K562 (cell line): ENCODE data around the gene GINS3. TPM values are rescaled to one million over a fixed set of nuclear protein-coding genes. Genes with fewer than 3 reads are reported as not detected.

Source experiments
- ATAC-seq: fragments of 200-7000 bp; cut with Tn5 transposase; 3 replicates; pipeline ENCODE4 v1.9.1; 2020; ENCODE audit warnings: moderate library complexity
- BruUV-seq: library from RNA; stranded (reverse); fragments of 400-500 nt; replicated peaks from 2 replicates; lab custom pipeline; 2021; lab: Mats Ljungman, UMichigan
- CTCF ChIA-PET: fragments of 300-600 bp; formaldehyde crosslinking; extraction: SDS; loops from one replicate; lab custom pipeline; 2021; ENCODE audit warnings: low intra/inter-chr PET ratio; lab: Yijun Ruan, JAX
- POLR2A ChIA-PET: fragments of 300-600, 350-650 bp; sonication (Branson Sonifier 250); formaldehyde crosslinking; extraction: SDS; loops from one replicate; lab custom pipeline; 2021; ENCODE audit warnings: antibody characterized with exemption, inconsistent platforms; lab: Yijun Ruan, JAX
- DNase-seq, 4 experiments: peaks; one replicate each; pipeline versions ENCODE4 v3.0.0 to v3.0.0-alpha.2; 2011 to 2018; ENCODE audit warnings: low spot score in 3 of 4, mixed read lengths in 3 of 4; ENCODE audit errors: extremely low read depth in 1 of 4
- FAIRE-seq: peaks from 2 replicates; lab custom pipeline; 2011; peaks lifted over from hg19 to GRCh38; lab: Jason Lieb, UNC
- H2AFZ ChIP-seq: 2 replicates; pipeline ENCODE4 v1.6.0; 2011; ENCODE audit warnings: low read depth, low read length, control low read depth, inconsistent platforms
- H3K27ac ChIP-seq: fragments of 200-600 bp; 3 replicates; pipeline ENCODE4 v1.8.0; 2011; ENCODE audit warnings: low read depth, mild to moderate bottlenecking, control low read depth, inconsistent platforms, low read length, moderate library complexity, mixed read lengths; ENCODE audit errors: extremely low read depth
- H3K27me3 ChIP-seq, 2 experiments: fragments of 300-600 bp in 1 of 2; 2 replicates in 1 of 2; 3 replicates in 1 of 2; pipeline versions ENCODE4 v1.6.0 to v1.8.0; 2011; ENCODE audit warnings: inconsistent platforms in 2 of 2, low read length in 2 of 2, mild to moderate bottlenecking in 1 of 2, mixed read lengths in 1 of 2, moderate library complexity in 1 of 2; ENCODE audit not compliant: control insufficient read depth in 2 of 2, insufficient read depth in 2 of 2
- H3K36me3 ChIP-seq: fragments of 300-600 bp; 3 replicates; pipeline ENCODE4 v1.8.0; 2011; ENCODE audit warnings: mild to moderate bottlenecking, low read length, inconsistent platforms; ENCODE audit not compliant: control insufficient read depth, insufficient read depth
- H3K4me1 ChIP-seq, 2 experiments: fragments of 200-600 bp in 1 of 2; replicated peaks in 1 of 2; 2 replicates in 1 of 2; 3 replicates in 1 of 2; pipeline versions ENCODE4 v1.5.1 to v1.8.0; 2011; ENCODE audit warnings: inconsistent platforms in 2 of 2, low read length in 2 of 2, mild to moderate bottlenecking in 1 of 2, mixed read lengths in 1 of 2, moderate library complexity in 1 of 2; ENCODE audit not compliant: control insufficient read depth in 2 of 2, insufficient read depth in 2 of 2
- H3K4me2 ChIP-seq: 2 replicates; pipeline ENCODE4 v1.6.1; 2011; ENCODE audit warnings: low read length, control low read depth, inconsistent platforms, mixed read lengths; ENCODE audit not compliant: insufficient read depth
- H3K4me3 ChIP-seq: fragments of 200-600 bp; sonication (generic), shearing (Covaris generic); 2 replicates; pipeline ENCODE4 v1.5.1; 2016; ENCODE audit warnings: control low read depth, inconsistent platforms
- H3K79me2 ChIP-seq: fragments of 200-600 bp; 3 replicates; pipeline ENCODE4 v1.8.0; 2011; ENCODE audit warnings: low read length, inconsistent platforms; ENCODE audit not compliant: control insufficient read depth, insufficient read depth
- H3K9ac ChIP-seq, 2 experiments: 2 replicates each; pipeline versions ENCODE4 v1.6.0 to v1.6.1; 2011; ENCODE audit warnings: low read depth in 2 of 2, low read length in 2 of 2, control low read depth in 1 of 2, inconsistent platforms in 1 of 2, mild to moderate bottlenecking in 1 of 2, mixed read lengths in 1 of 2; ENCODE audit not compliant: insufficient read depth in 1 of 2
- H3K9me1 ChIP-seq: one replicate; pipeline ENCODE4 v1.6.0; 2011; ENCODE audit warnings: inconsistent platforms, mild to moderate bottlenecking, low read length, moderate library complexity; ENCODE audit not compliant: control insufficient read depth, insufficient read depth
- H3K9me3 ChIP-seq: replicated peaks from 2 replicates; pipeline ENCODE4 v1.5.1; 2011; ENCODE audit warnings: low read depth, low read length, inconsistent platforms; ENCODE audit not compliant: control insufficient read depth, insufficient read depth
- H4K20me1 ChIP-seq: replicated peaks from 2 replicates; pipeline ENCODE4 v1.6.1; 2011; ENCODE audit warnings: low read length, inconsistent platforms, mixed read lengths; ENCODE audit not compliant: control insufficient read depth, insufficient read depth
- CBX5 ChIP-seq: IDR thresholded peaks from 2 replicates; pipeline ENCODE4 v1.6.1; 2014; ENCODE audit warnings: low read depth, borderline replicate concordance
- DEAF1 ChIP-seq: fragments of 450-650 bp; formaldehyde crosslinking; IDR thresholded peaks from 2 replicates; pipeline ENCODE4 v1.4.0; 2020; ENCODE audit warnings: mild to moderate bottlenecking, moderate library complexity
- ELF4 ChIP-seq: fragments of 450-650 bp; formaldehyde crosslinking; IDR thresholded peaks from 2 replicates; pipeline ENCODE4 v1.4.0; 2022; ENCODE audit warnings: missing genetic modification characterization
- FOXP4 ChIP-seq: sonication (generic); formaldehyde crosslinking; IDR thresholded peaks from 2 replicates; pipeline ENCODE4 v1.8.0; 2022; ENCODE audit warnings: mild to moderate bottlenecking, missing genetic modification reagents, borderline replicate concordance
- HDGF ChIP-seq: fragments of 450-650 bp; IDR thresholded peaks from 2 replicates; pipeline ENCODE4 v1.6.1; 2016
- POLR2A ChIP-seq: fragments of 450-650 bp; conservative IDR thresholded peaks from 2 replicates; pipeline ENCODE4 v1.6.1; 2016
- POLR2G ChIP-seq: fragments of 200-400 bp; formaldehyde crosslinking; IDR thresholded peaks from 2 replicates; pipeline ENCODE4 v1.6.1; 2017; ENCODE audit warnings: low read depth, mild to moderate bottlenecking, antibody characterized with exemption, low read length, moderate library complexity
- ZBTB5 ChIP-seq: fragments of 450-650 bp; IDR thresholded peaks from 2 replicates; pipeline ENCODE4 v1.6.1; 2017; ENCODE audit warnings: antibody characterized with exemption
- ZNF551 ChIP-seq: fragments of 250-450 bp; sonication (Bioruptor Pico); IDR thresholded peaks from 2 replicates; pipeline ENCODE4 v1.5.0; 2021; ENCODE audit warnings: mild to moderate bottlenecking, moderate library complexity
- ZNF707 ChIP-seq: fragments of 250-450 bp; sonication (Bioruptor Pico); conservative IDR thresholded peaks from 2 replicates; pipeline ENCODE4 v1.8.0; 2022; ENCODE audit warnings: inconsistent platforms, mild to moderate bottlenecking, moderate library complexity
- ZNF766 ChIP-seq: fragments of 200-800 bp; sonication (Bioruptor generic); conservative IDR thresholded peaks from 2 replicates; pipeline ENCODE4 v1.6.1; 2016; ENCODE audit warnings: missing genetic modification characterization, missing compliant biosample characterization
- WGBS: fragments of 100-300 bp; shearing (Covaris generic); methylation state at CpG from one replicate; pipeline ENCODE4 v1.1.6; 2016; ENCODE audit warnings: low coverage, mixed read lengths; ENCODE audit not compliant: insufficient coverage; ENCODE audit errors: missing lambda C conversion rate; 5-methylcytosine and 5-hydroxymethylcytosine counted together
- in situ Hi-C: fragments of 300-500 bp; cut with MboI; formaldehyde crosslinking; loops from 4 replicates; pipeline ENCODE4 v1.15.0; 2018; ENCODE audit warnings: inconsistent platforms, mixed read lengths
- intact Hi-C: fragments of 100-400 bp; cut with micrococcal nuclease; formaldehyde crosslinking; loops from 2 replicates; pipeline ENCODE4 v1.14.2; 2022
- polyA plus RNA-seq, 8 experiments: library from polyadenylated mRNA; depleted of rRNA in 4 of 8; stranded (reverse) in 5 of 8; unstranded in 3 of 8; fragments of >200 nt; fragmentation: Nextera tagmentation in 2 of 8; fragmentation: Illumina TruSeq in 1 of 8; extraction: Ambion mirVana in 2 of 8; extraction: Trizol in 1 of 8; gene quantifications; 2 replicates each; pipeline versions ENCODE4 v1.2.1 to v1.2.3, GENCODE V29; 2011 to 2014; ENCODE audit warnings: inconsistent platforms in 1 of 8, missing spikeins in 1 of 8
- total RNA-seq, 7 experiments: library from RNA; depleted of rRNA in 6 of 7; stranded (reverse); fragments of >200 nt in 6 of 7; fragmentation: Illumina TruSeq in 2 of 7; extraction: Trizol in 2 of 7; gene quantifications; 2 replicates each; pipeline versions ENCODE4 v1.2.1 to v1.2.3, GENCODE V29; 2011 to 2021; ENCODE audit warnings: low replicate concordance in 1 of 7

The GINS3 gene
- total and polyA plus RNA-seq, 9 of the 15 experiments (the other 6 are each of a cell fraction or from before 2014, with no cell fraction given), result 17.8 to 31.9 (median 25.4) TPM

GRCh38 chr16:58417600-58417999 lies 25.3 kb downstream of the GINS3 start:
- no peak overlapping the region for H2AFZ ChIP-seq
- H3K9me3 ChIP-seq, result no peaks in the 10 kb centered on the region
- H3K9me1 ChIP-seq, result peaks cover 2% of the 10 kb centered on the region
- intact Hi-C loops (no loop called here), in situ Hi-C loops (no loop called here)
- H4K20me1 ChIP-seq, result no peaks in the 10 kb centered on the region
- H3K79me2 ChIP-seq, result no peaks in the 10 kb centered on the region
- peaks cover 0 to 5% of the 10 kb centered on the region in 2 experiments; a peak in 1 of 5 replicates for H3K27me3 ChIP-seq
- ChIA-PET CTCF (no interaction called here), POLR2A (interaction anchor here (0.6 kb wide), 1 partner anchor 15 kb away, joined by 3 read pairs; no protein-coding TSS in a partner anchor)
- 2% methylated on average over 5 of the region's 5 CpGs for WGBS
- no peak overlapping the region for H3K9ac ChIP-seq
- no peaks in the 10 kb centered on the region for H3K36me3 ChIP-seq
- TF ChIP-seq DEAF1 (CRISPR knock-in tag) (no peak), CBX5 (no peak)
- FAIRE-seq (no peak), DNase-seq (no peak), ATAC-seq (no peak)
- no peak overlapping the region for H3K4me3 ChIP-seq
- BruUV-seq, result no TSS peak
- no peak overlapping the region for H3K4me2 ChIP-seq
- peaks cover 4 to 7% of the 10 kb centered on the region in 2 experiments; a peak in 3 of 5 replicates for H3K4me1 ChIP-seq
- H3K27ac ChIP-seq, result no peak overlapping the region

GRCh38 chr16:58418026-58418425 lies 25.8 kb downstream of the GINS3 start:
- 35% methylated on average over 6 of the region's 7 CpGs for WGBS
- peaks cover 2% of the 10 kb centered on the region for H3K9me1 ChIP-seq
- no peak overlapping the region for H3K4me3 ChIP-seq
- no peak for ATAC-seq
- CTCF ChIA-PET, result no interaction called here
- H3K4me1 ChIP-seq, result peaks cover 4 to 7% of the 10 kb centered on the region in 2 experiments; a peak in 3 of 5 replicates
- no peak overlapping the region for H3K27ac ChIP-seq
- intact Hi-C loops, result no loop called here
- no peaks in the 10 kb centered on the region for H3K79me2 ChIP-seq
- H3K9ac ChIP-seq, result no peak overlapping the region
- H3K9me3 ChIP-seq, result no peaks in the 10 kb centered on the region
- POLR2A ChIA-PET, result interaction anchor here (2.0 kb wide), 1 partner anchor 34 kb away, joined by 4 read pairs; no protein-coding TSS in a partner anchor
- no peaks in the 10 kb centered on the region for H3K36me3 ChIP-seq
- in situ Hi-C loops, result no loop called here
- FAIRE-seq, result no peak
- H4K20me1 ChIP-seq, result no peaks in the 10 kb centered on the region
- no TSS peak for BruUV-seq
- no peak overlapping the region for H3K4me2 ChIP-seq
- H3K27me3 ChIP-seq, result peaks cover 2 to 5% of the 10 kb centered on the region in 2 experiments; a peak in 1 of 5 replicates
- no peak overlapping the region for H2AFZ ChIP-seq
- DNase-seq, result no peak
- TF ChIP-seq FOXP4 (CRISPR knock-in tag) (no peak), ZNF766 (CRISPR knock-in tag) (no peak), POLR2A (no peak), ZBTB5 (no peak), HDGF (no peak), ZNF707 (CRISPR knock-in tag) (no peak), ELF4 (no peak), POLR2G (no peak), ZNF551 (CRISPR knock-in tag) (no peak)
